Liver (tissue), 9 donors: ENCODE data around the gene FNDC10. TPM values are rescaled to one million over a fixed set of nuclear protein-coding genes. Genes with fewer than 3 reads are reported as not detected.

Experiments used
- DNase-seq: peaks from one replicate; pipeline ENCODE4 v3.0.0-alpha.2; 2017; ENCODE audit warnings: low spot score
- H3K27ac ChIP-seq, 2 donors: one replicate each; pipeline ENCODE4 v1.7.0; 2013; ENCODE audit warnings: inconsistent platforms in 2 of 2, low read length in 2 of 2, control low read depth in 1 of 2, low read depth in 1 of 2, mild to moderate bottlenecking in 1 of 2
- H3K27me3 ChIP-seq, 4 donors: one replicate each; pipeline versions ENCODE4 v1.6.1 to v1.7.0; 2013; ENCODE audit warnings: low read length in 3 of 4, inconsistent platforms in 1 of 4, mild to moderate bottlenecking in 1 of 4, moderate library complexity in 1 of 4; ENCODE audit not compliant: control insufficient read depth in 4 of 4, insufficient read depth in 4 of 4
- H3K36me3 ChIP-seq, 4 donors: one replicate each; pipeline versions ENCODE4 v1.6.1 to v1.7.0; 2013; ENCODE audit warnings: low read length in 3 of 4, mild to moderate bottlenecking in 3 of 4, low read depth in 1 of 4, moderate library complexity in 1 of 4; ENCODE audit not compliant: control insufficient read depth in 4 of 4, insufficient read depth in 3 of 4
- H3K4me1 ChIP-seq, 4 donors: one replicate each; pipeline versions ENCODE4 v1.6.1 to v1.7.0; 2013; ENCODE audit warnings: low read length in 3 of 4, mild to moderate bottlenecking in 3 of 4, moderate library complexity in 1 of 4; ENCODE audit not compliant: control insufficient read depth in 4 of 4, insufficient read depth in 4 of 4
- H3K4me3 ChIP-seq, 3 donors: one replicate each; pipeline versions ENCODE4 v1.6.1 to v1.7.0; 2013; ENCODE audit warnings: low read length in 3 of 3, control low read depth in 1 of 3, low read depth in 1 of 3, mild to moderate bottlenecking in 1 of 3
- H3K9ac ChIP-seq, 2 donors: one replicate each; pipeline ENCODE4 v1.7.0; 2013; ENCODE audit warnings: low read length in 2 of 2, mild to moderate bottlenecking in 2 of 2, moderate library complexity in 2 of 2, control low read depth in 1 of 2, low read depth in 1 of 2
- H3K9me3 ChIP-seq, 4 donors: one replicate each; pipeline versions ENCODE4 v1.6.1 to v1.7.0; 2013; ENCODE audit warnings: low read length in 3 of 4; ENCODE audit not compliant: control insufficient read depth in 4 of 4
- EGR1 ChIP-seq, 2 donors: IDR thresholded peaks; 2 replicates each; pipeline ENCODE4 v1.6.1; 2016 to 2018; ENCODE audit warnings: antibody characterized with exemption in 2 of 2, low read depth in 2 of 2
- FOXA1 ChIP-seq: IDR thresholded peaks from 2 replicates; pipeline ENCODE4 v1.6.1; 2016; ENCODE audit warnings: antibody characterized with exemption
- GABPA ChIP-seq, 2 donors: IDR thresholded peaks in 1 of 2; conservative IDR thresholded peaks in 1 of 2; 2 replicates each; pipeline ENCODE4 v1.6.1; 2016; ENCODE audit warnings: antibody characterized with exemption in 2 of 2, mild to moderate bottlenecking in 1 of 2, moderate library complexity in 1 of 2
- HNF4A ChIP-seq, 2 donors: conservative IDR thresholded peaks; 2 replicates each; pipeline ENCODE4 v1.6.1; 2016; ENCODE audit warnings: antibody characterized with exemption in 2 of 2, mild to moderate bottlenecking in 2 of 2
- HNF4G ChIP-seq: IDR thresholded peaks from 2 replicates; pipeline ENCODE4 v1.6.1; 2016; ENCODE audit warnings: antibody characterized with exemption
- JUND ChIP-seq, 2 donors: IDR thresholded peaks; 2 replicates each; pipeline ENCODE4 v1.6.1; 2016; ENCODE audit warnings: antibody characterized with exemption in 2 of 2
- NR2F2 ChIP-seq: IDR thresholded peaks from 2 replicates; pipeline ENCODE4 v1.6.1; 2016; ENCODE audit warnings: antibody characterized with exemption
- RAD21 ChIP-seq, 2 donors: IDR thresholded peaks; 2 replicates each; pipeline ENCODE4 v1.6.1; 2016; ENCODE audit warnings: antibody characterized with exemption in 2 of 2, mild to moderate bottlenecking in 2 of 2
- RXRA ChIP-seq, 2 donors: IDR thresholded peaks; 2 replicates each; pipeline ENCODE4 v1.6.1; 2017 to 2018; ENCODE audit warnings: antibody characterized with exemption in 2 of 2, mild to moderate bottlenecking in 1 of 2
- SP1 ChIP-seq: IDR thresholded peaks from 2 replicates; pipeline ENCODE4 v1.6.1; 2018; ENCODE audit warnings: antibody characterized with exemption, mild to moderate bottlenecking
- TAF1 ChIP-seq: conservative IDR thresholded peaks from 2 replicates; pipeline ENCODE4 v1.6.1; 2016; ENCODE audit warnings: antibody characterized with exemption, mild to moderate bottlenecking
- WGBS: extraction: QIAGEN DNeasy Blood & Tissue Kit; methylation state at CpG from one replicate; pipeline ENCODE4 v1.1.7; 2013; 5-methylcytosine and 5-hydroxymethylcytosine counted together
- polyA plus RNA-seq, 2 donors: library from polyadenylated mRNA; stranded (reverse) in 1 of 2; unstranded in 1 of 2; fragments of 200-250 nt in 1 of 2; fragments of >200 nt in 1 of 2; fragmentation: Nextera tagmentation in 1 of 2; extraction: Ambion mirVana in 1 of 2; gene quantifications; one replicate each; pipeline versions ENCODE4 v1.2.1 to v1.2.3, GENCODE V29; 2013 to 2015
- total RNA-seq, 2 donors: library from RNA; depleted of rRNA; stranded (reverse); fragments of >200 nt; gene quantifications; one replicate each; pipeline ENCODE4 v1.2.3, GENCODE V29; 2014
- TF ChIP-seq, protein P1 (sequence below): IDR thresholded peaks from 2 replicates; pipeline ENCODE4 v1.6.1; 2016; ENCODE audit warnings: antibody characterized with exemption
- TF ChIP-seq, protein P2 (sequence below): IDR thresholded peaks from 2 replicates; pipeline ENCODE4 v1.6.1; 2016; ENCODE audit warnings: antibody characterized with exemption, mild to moderate bottlenecking
- donor health status: healthy.
- donor health status: healthy.
- donor health status: healthy.
- donor health status: healthy.
- donor health status: healthy.

The FNDC10 gene
- total and polyA plus RNA-seq, 4 donors = 0.08 to 0.58 (median 0.25) TPM

DNA sequence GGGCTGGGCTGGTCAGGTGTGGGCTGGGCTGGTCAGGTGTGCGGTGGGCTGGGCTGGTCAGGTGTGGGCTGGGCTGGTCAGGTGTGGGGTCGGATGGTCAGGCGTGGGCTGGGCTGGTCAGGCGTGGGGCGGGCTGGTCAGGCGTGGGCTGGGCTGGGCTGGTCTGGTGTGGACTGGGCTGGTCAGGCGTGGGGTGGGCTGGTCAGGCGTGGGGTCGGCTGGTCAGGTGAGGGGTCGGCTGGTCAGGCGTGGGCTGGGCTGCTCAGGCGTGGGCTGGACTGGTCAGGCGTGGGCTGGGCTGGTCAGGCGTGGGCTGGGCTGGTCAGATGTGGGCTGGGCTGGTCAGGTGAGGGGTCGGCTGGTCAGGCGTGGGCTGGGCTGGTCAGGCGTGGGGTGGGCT is 5.8 kb upstream of the FNDC10 start (continued):
- TF ChIP-seq, protein P1, sequence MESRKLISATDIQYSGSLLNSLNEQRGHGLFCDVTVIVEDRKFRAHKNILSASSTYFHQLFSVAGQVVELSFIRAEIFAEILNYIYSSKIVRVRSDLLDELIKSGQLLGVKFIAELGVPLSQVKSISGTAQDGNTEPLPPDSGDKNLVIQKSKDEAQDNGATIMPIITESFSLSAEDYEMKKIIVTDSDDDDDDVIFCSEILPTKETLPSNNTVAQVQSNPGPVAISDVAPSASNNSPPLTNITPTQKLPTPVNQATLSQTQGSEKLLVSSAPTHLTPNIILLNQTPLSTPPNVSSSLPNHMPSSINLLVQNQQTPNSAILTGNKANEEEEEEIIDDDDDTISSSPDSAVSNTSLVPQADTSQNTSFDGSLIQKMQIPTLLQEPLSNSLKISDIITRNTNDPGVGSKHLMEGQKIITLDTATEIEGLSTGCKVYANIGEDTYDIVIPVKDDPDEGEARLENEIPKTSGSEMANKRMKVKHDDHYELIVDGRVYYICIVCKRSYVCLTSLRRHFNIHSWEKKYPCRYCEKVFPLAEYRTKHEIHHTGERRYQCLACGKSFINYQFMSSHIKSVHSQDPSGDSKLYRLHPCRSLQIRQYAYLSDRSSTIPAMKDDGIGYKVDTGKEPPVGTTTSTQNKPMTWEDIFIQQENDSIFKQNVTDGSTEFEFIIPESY = no peak

DNA sequence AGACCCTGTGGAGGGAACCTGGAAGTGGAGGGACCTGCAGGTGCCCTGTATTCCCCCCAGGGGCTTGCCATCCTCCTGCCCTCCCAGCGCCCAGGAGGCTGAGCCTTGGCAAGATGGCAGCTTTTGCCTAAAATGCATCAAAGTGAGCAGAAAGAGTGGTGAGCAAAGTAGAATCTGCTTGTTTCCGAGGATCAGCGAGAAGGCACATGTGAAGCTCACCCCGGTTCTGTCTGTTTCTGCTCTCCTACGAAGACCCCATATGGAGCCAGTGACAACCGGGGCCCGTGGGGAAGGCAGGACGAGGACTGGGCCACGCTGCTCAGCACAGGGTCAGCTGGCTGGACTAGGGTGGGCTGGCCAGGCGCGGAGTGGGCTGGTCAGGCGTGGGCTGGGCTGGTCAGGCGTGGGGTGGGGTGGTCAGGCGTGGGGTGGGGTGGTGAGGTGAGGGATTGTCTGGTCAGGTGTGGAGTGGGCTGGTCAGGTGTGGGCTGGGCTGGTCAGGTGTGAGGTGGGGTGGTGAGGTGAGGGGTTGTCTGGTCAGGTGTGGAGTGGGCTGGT is 5.2 kb upstream of the FNDC10 start:
- peaks cover 0 to 4% (median 0%) of the 10 kb centered on the region in 4 donors for H3K27me3 ChIP-seq
- H3K4me3 ChIP-seq = no peak overlapping the region
- H3K9me3 ChIP-seq = no peaks in the 10 kb centered on the region
- no peak overlapping the region for H3K9ac ChIP-seq
- H3K27ac ChIP-seq = no peak overlapping the region
- H3K36me3 ChIP-seq = no peaks in the 10 kb centered on the region
- no peak for DNase-seq
- TF ChIP-seq HNF4G (no peak), FOXA1 (no peak), GABPA (IDR thresholded peaks at IDR 0.05 in 1 of 2, conservative IDR thresholded peaks at IDR 0.05 in 1 of 2) (no peak), HNF4A (conservative IDR thresholded peaks at IDR 0.05) (no peak), JUND (IDR thresholded peaks at IDR 0.05) (no peak), SP1 (no peak), RAD21 (IDR thresholded peaks at IDR 0.05) (no peak)
- peaks cover 2 to 9% (median 5%) of the 10 kb centered on the region in 4 donors for H3K4me1 ChIP-seq
- 83% methylated on average over 14 of the region's 14 CpGs for WGBS

DNA sequence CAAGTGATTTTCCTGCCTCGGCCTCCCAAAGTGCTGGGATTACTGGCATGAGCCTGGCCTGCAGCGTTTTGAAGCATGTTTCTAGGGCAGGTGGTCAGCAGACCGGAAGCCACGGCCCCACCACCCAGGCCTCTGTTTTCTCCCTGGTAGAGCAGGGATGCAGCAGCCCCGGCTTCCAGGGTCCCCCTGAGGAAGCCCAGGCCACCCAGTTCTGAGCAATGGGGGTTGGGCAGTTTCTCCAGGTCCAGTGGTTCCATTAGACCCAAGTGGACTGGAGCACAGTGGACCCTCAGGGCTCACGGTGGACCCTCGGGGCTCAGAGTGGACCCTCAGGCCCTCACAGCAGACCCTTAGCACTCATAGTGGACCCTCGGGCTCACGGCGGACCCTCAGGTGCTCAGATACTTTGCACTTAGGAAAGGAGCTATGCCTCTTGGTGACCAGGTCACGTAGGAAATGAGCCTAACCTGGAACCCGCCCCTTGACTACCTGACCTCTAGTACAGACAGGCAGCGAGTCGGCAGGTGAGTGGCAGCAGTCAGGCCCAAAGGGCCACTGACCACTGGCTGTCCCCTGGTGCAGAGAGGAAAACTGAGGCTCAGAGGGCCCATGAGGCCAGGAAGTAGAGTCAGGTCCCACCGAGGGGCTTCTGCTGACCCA is 4.6 kb upstream of the FNDC10 start:
- H3K4me1 ChIP-seq = peaks cover 2 to 10% (median 7%) of the 10 kb centered on the region in 4 donors
- no peak overlapping the region for H3K9ac ChIP-seq
- H3K36me3 ChIP-seq = no peaks in the 10 kb centered on the region
- DNase-seq = no peak
- TF ChIP-seq TAF1 (no peak), NR2F2 (no peak), FOXA1 (no peak), SP1 (no peak), HNF4A (conservative IDR thresholded peaks at IDR 0.05) (no peak), EGR1 (IDR thresholded peaks at IDR 0.05; ENCODE audit: low read depth in 2 of 2) (no peak), JUND (IDR thresholded peaks at IDR 0.05) (no peak), RXRA (IDR thresholded peaks at IDR 0.05) (no peak), GABPA (IDR thresholded peaks at IDR 0.05 in 1 of 2, conservative IDR thresholded peaks at IDR 0.05 in 1 of 2) (no peak)
- TF ChIP-seq, protein P2, sequence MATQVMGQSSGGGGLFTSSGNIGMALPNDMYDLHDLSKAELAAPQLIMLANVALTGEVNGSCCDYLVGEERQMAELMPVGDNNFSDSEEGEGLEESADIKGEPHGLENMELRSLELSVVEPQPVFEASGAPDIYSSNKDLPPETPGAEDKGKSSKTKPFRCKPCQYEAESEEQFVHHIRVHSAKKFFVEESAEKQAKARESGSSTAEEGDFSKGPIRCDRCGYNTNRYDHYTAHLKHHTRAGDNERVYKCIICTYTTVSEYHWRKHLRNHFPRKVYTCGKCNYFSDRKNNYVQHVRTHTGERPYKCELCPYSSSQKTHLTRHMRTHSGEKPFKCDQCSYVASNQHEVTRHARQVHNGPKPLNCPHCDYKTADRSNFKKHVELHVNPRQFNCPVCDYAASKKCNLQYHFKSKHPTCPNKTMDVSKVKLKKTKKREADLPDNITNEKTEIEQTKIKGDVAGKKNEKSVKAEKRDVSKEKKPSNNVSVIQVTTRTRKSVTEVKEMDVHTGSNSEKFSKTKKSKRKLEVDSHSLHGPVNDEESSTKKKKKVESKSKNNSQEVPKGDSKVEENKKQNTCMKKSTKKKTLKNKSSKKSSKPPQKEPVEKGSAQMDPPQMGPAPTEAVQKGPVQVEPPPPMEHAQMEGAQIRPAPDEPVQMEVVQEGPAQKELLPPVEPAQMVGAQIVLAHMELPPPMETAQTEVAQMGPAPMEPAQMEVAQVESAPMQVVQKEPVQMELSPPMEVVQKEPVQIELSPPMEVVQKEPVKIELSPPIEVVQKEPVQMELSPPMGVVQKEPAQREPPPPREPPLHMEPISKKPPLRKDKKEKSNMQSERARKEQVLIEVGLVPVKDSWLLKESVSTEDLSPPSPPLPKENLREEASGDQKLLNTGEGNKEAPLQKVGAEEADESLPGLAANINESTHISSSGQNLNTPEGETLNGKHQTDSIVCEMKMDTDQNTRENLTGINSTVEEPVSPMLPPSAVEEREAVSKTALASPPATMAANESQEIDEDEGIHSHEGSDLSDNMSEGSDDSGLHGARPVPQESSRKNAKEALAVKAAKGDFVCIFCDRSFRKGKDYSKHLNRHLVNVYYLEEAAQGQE = no peak
- TF ChIP-seq, protein P1 = no peak
- H3K4me3 ChIP-seq = no peak overlapping the region
- WGBS = 82% methylated on average over 15 of the region's 15 CpGs
- H3K27me3 ChIP-seq = peaks cover 0 to 4% (median 0%) of the 10 kb centered on the region in 4 donors
- no peak overlapping the region for H3K27ac ChIP-seq
- H3K9me3 ChIP-seq = no peaks in the 10 kb centered on the region
